CD4-positive, CD25-positive, alpha-beta regulatory T cell (primary cell): ENCODE results near the gene TCN1. TPM values are rescaled to one million over a fixed set of nuclear protein-coding genes. Genes with fewer than 3 reads are reported as not detected.

Source experiments
- ATAC-seq, 2 donors: fragments of 150-1000 bp; cut with Tn5 transposase; one replicate each; pipeline ENCODE4 v1.10.0; 2021; ENCODE audit warnings: low read depth in 2 of 2, moderate number of reproducible peaks in 2 of 2, moderate library complexity in 1 of 2
- DNase-seq, 3 donors: peaks; one replicate each; pipeline versions ENCODE4 v3.0.0 to v3.0.0-alpha.2; 2012 to 2022; ENCODE audit warnings: mixed read lengths in 1 of 3
- H3K27ac ChIP-seq: one replicate; pipeline ENCODE4 v1.7.0; 2013; ENCODE audit warnings: mild to moderate bottlenecking, low read length; ENCODE audit not compliant: insufficient read depth, poor library complexity, severe bottlenecking
- H3K27me3 ChIP-seq: one replicate; pipeline ENCODE4 v1.7.0; 2013; ENCODE audit warnings: low read length; ENCODE audit not compliant: control insufficient read depth, insufficient read depth
- H3K36me3 ChIP-seq: one replicate; pipeline ENCODE4 v1.7.0; 2013; ENCODE audit warnings: mild to moderate bottlenecking, low read length, moderate library complexity; ENCODE audit not compliant: control insufficient read depth, insufficient read depth
- H3K4me1 ChIP-seq: 2 replicates; pipeline ENCODE4 v1.7.0; 2013; ENCODE audit warnings: mild to moderate bottlenecking, low read length; ENCODE audit not compliant: insufficient read depth, control insufficient read depth, poor library complexity, severe bottlenecking
- H3K4me3 ChIP-seq: one replicate; pipeline ENCODE4 v1.7.0; 2013; ENCODE audit warnings: low read depth, mild to moderate bottlenecking, low read length, moderate library complexity
- H3K9me3 ChIP-seq, 2 experiments: 1 replicate in 1 of 2; 2 replicates in 1 of 2; pipeline ENCODE4 v1.7.0; 2013; ENCODE audit warnings: low read length in 2 of 2, mild to moderate bottlenecking in 1 of 2, moderate library complexity in 1 of 2; ENCODE audit not compliant: control insufficient read depth in 2 of 2
- H3K27ac Mint-ChIP-seq, 3 donors: one replicate each; pipeline ENCODE4 v1.8.0; 2020 to 2022; ENCODE audit warnings: mild to moderate bottlenecking in 3 of 3, mixed read lengths in 3 of 3, moderate library complexity in 2 of 3
- H3K27me3 Mint-ChIP-seq: one replicate; pipeline ENCODE4 v1.8.0; 2022; ENCODE audit warnings: mild to moderate bottlenecking, mixed read lengths
- H3K36me3 Mint-ChIP-seq: one replicate; pipeline ENCODE4 v1.8.0; 2020; ENCODE audit warnings: mixed read lengths
- H3K4me1 Mint-ChIP-seq, 4 donors: one replicate each; pipeline ENCODE4 v1.8.0; 2020 to 2022; ENCODE audit warnings: mixed read lengths in 4 of 4, mild to moderate bottlenecking in 1 of 4
- H3K4me3 Mint-ChIP-seq, 4 donors: one replicate each; pipeline ENCODE4 v1.8.0; 2020 to 2022; ENCODE audit warnings: mild to moderate bottlenecking in 4 of 4, mixed read lengths in 4 of 4, moderate library complexity in 3 of 4
- H3K9me3 Mint-ChIP-seq, 7 donors: one replicate each; pipeline ENCODE4 v1.8.0; 2020 to 2022; ENCODE audit warnings: mixed read lengths in 7 of 7, mild to moderate bottlenecking in 3 of 7, moderate library complexity in 2 of 7
- polyA plus RNA-seq, 4 donors: library from polyadenylated mRNA; unstranded; fragments of 300-500 nt; fragmentation: Illumina TruSeq; gene quantifications; one replicate each; pipeline ENCODE4 v1.2.3, GENCODE V29; 2021
- total RNA-seq: library from RNA; stranded (reverse); gene quantifications from one replicate; pipeline ENCODE4 v1.2.3, GENCODE V29; 2022

The TCN1 gene
- total and polyA plus RNA-seq, 5 donors from 2014 or later: 0.31 to 1.0 TPM; not detected in 3

GRCh38 chr11:59875856-59876519 lies 9.7 kb upstream of the TCN1 start:
- Mint-ChIP-seq H3K4me3 (no peak overlapping the region), H3K27me3 (peaks cover 21% of the 10 kb centered on the region), H3K27ac (no peak overlapping the region), H3K36me3 (no peaks in the 10 kb centered on the region), H3K9me3 (peaks cover 0 to 10% (median 2%) of the 10 kb centered on the region in 7 donors), H3K4me1 (no peaks in the 10 kb centered on the region)
- no peak overlapping the region for H3K27ac ChIP-seq
- H3K9me3 ChIP-seq: no peaks in the 10 kb centered on the region
- H3K4me3 ChIP-seq: no peak overlapping the region
- H3K36me3 ChIP-seq: no peaks in the 10 kb centered on the region
- no peaks in the 10 kb centered on the region for H3K4me1 ChIP-seq
- no peak for DNase-seq
- ATAC-seq: no peak
- H3K27me3 ChIP-seq: peaks cover 2% of the 10 kb centered on the region

DNA sequence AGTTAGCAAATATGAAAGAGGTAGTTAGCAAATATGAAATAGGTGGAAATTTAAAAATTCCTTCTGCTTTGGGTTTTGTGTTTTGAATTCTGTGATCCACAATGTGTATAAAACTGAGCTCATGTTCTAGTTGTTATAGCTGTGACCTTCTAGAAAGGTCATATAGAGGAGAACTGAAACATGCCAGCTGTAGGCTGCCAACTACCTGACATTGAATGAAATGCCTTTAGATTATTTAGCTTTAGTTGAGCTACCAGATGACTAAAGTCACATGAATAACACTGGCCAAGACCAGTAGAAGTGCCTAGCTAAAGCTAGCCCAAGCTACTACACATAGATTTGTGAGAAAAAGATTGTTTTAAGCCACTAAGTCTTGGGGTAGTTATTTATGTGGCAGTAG lies 5.8 kb upstream of the TCN1 start:
- ATAC-seq (no peak), DNase-seq (no peak)
- Histone ChIP-seq H3K27me3 (peaks cover 2% of the 10 kb centered on the region), H3K9me3 (peaks cover 0 to 2% of the 10 kb centered on the region in 2 experiments), H3K36me3 (no peaks in the 10 kb centered on the region), H3K27ac (no peak overlapping the region), H3K4me1 (no peaks in the 10 kb centered on the region), H3K4me3 (no peak overlapping the region)
- Mint-ChIP-seq H3K36me3 (no peaks in the 10 kb centered on the region), H3K4me1 (no peaks in the 10 kb centered on the region), H3K27me3 (peaks cover 23% of the 10 kb centered on the region), H3K9me3 (peaks cover 0 to 15% (median 2%) of the 10 kb centered on the region in 7 donors), H3K4me3 (no peak overlapping the region), H3K27ac (no peak overlapping the region)

GRCh38 chr11:59867946-59868345 lies 1.7 kb upstream of the TCN1 start:
- Histone ChIP-seq H3K27ac (no peak overlapping the region), H3K4me3 (no peak overlapping the region), H3K9me3 (peaks cover 0 to 2% of the 10 kb centered on the region in 2 experiments), H3K27me3 (no peaks in the 10 kb centered on the region), H3K36me3 (no peaks in the 10 kb centered on the region), H3K4me1 (no peaks in the 10 kb centered on the region)
- no peak overlapping the region for H3K27ac Mint-ChIP-seq
- no peak overlapping the region for H3K4me3 Mint-ChIP-seq
- ATAC-seq: no peak
- H3K27me3 Mint-ChIP-seq: peaks cover 19% of the 10 kb centered on the region
- H3K9me3 Mint-ChIP-seq: peaks cover 0 to 15% (median 2%) of the 10 kb centered on the region in 7 donors
- no peaks in the 10 kb centered on the region for H3K4me1 Mint-ChIP-seq
- no peak for DNase-seq
- H3K36me3 Mint-ChIP-seq: no peaks in the 10 kb centered on the region

GRCh38 chr11:59866836-59867235 lies 549 bp upstream of the TCN1 start:
- Histone ChIP-seq H3K4me3 (no peak overlapping the region), H3K27ac (no peak overlapping the region), H3K4me1 (no peaks in the 10 kb centered on the region), H3K9me3 (peaks cover 0 to 2% of the 10 kb centered on the region in 2 experiments), H3K27me3 (no peaks in the 10 kb centered on the region), H3K36me3 (no peaks in the 10 kb centered on the region)
- DNase-seq: no peak
- Mint-ChIP-seq H3K4me1 (no peaks in the 10 kb centered on the region), H3K27ac (no peak overlapping the region), H3K36me3 (no peaks in the 10 kb centered on the region), H3K4me3 (no peak overlapping the region), H3K27me3 (peaks cover 16% of the 10 kb centered on the region), H3K9me3 (peaks cover 0 to 11% (median 2%) of the 10 kb centered on the region in 7 donors)
- ATAC-seq: no peak

- H3K4me3 ChIP-seq: no peak overlapping the region
- H3K36me3 Mint-ChIP-seq: no peaks in the 10 kb centered on the region
- peaks cover 0 to 2% (median 0%) of the 10 kb centered on the region in 7 donors for H3K9me3 Mint-ChIP-seq
- no peak overlapping the region for H3K27ac ChIP-seq
- no peaks in the 10 kb centered on the region for H3K27me3 ChIP-seq
- peaks cover 6% of the 10 kb centered on the region for H3K27me3 Mint-ChIP-seq
- H3K4me1 Mint-ChIP-seq: no peaks in the 10 kb centered on the region
- ATAC-seq (no peak), DNase-seq (no peak)
- no peak overlapping the region for H3K27ac Mint-ChIP-seq
- H3K4me3 Mint-ChIP-seq: no peak overlapping the region
- no peaks in the 10 kb centered on the region for H3K36me3 ChIP-seq
- H3K4me1 ChIP-seq: no peaks in the 10 kb centered on the region
- H3K9me3 ChIP-seq: no peaks in the 10 kb centered on the region
Observed at GRCh38 chr11:59865031-59865430, 1.3 kb downstream of the TCN1 start.

DNA sequence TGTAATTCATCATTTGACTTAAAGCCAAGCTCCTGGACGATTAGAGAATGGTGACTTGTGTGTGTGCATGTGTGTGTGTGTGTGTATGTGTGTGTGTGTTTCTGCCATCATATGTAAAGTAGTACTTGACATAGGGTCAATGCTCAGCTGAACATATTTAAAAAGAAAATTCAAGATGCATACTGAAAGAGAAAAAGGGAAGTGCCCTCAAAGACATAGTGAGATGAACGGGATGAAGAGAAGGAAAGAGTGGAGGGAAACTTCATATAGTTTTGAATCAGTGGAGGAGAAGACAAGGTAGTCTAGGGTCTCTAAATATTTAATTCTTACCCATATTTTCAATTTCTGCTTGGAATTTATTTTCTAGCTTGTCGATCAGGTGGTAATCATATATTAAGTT lies 4.0 kb downstream of the TCN1 start:
- H3K27ac ChIP-seq: no peak overlapping the region
- H3K4me1 ChIP-seq: peaks cover 5% of the 10 kb centered on the region
- DNase-seq (no peak), ATAC-seq (no peak)
- Mint-ChIP-seq H3K27me3 (peaks cover 4% of the 10 kb centered on the region), H3K9me3 (peaks cover 0 to 5% (median 1%) of the 10 kb centered on the region in 7 donors), H3K4me3 (no peak overlapping the region), H3K36me3 (no peaks in the 10 kb centered on the region), H3K4me1 (peaks cover 4 to 14% (median 8%) of the 10 kb centered on the region in 4 donors), H3K27ac (no peak overlapping the region)
- H3K36me3 ChIP-seq: no peaks in the 10 kb centered on the region
- no peaks in the 10 kb centered on the region for H3K27me3 ChIP-seq
- H3K4me3 ChIP-seq: no peak overlapping the region
- H3K9me3 ChIP-seq: no peaks in the 10 kb centered on the region

DNA sequence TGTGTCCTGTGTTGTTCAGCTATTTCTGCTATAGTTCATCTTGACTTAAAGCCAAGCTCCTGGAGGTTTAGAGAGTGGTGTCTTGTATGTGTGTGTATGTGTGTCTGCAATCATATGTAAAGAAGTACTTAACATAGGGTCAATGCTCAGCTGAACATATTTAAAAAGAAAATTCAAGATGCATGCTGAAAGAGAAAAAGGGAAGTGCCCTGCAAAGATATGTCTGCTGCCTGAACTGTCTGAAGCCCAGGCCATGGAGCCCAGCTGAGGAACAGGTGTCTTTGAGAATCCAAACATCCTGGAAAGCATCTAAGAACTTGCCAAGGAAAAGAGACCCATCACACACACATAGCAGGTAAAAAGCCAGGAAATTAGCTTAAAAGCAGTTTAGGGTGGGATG lies 6.6 kb downstream of the TCN1 start:
- no peak for ATAC-seq
- Histone ChIP-seq H3K4me3 (no peak overlapping the region), H3K9me3 (no peaks in the 10 kb centered on the region), H3K27me3 (no peaks in the 10 kb centered on the region), H3K27ac (no peak overlapping the region), H3K4me1 (peaks cover 5% of the 10 kb centered on the region), H3K36me3 (no peaks in the 10 kb centered on the region)
- Mint-ChIP-seq H3K4me1 (peaks cover 4 to 16% (median 8%) of the 10 kb centered on the region in 4 donors), H3K36me3 (no peaks in the 10 kb centered on the region), H3K4me3 (no peak overlapping the region), H3K27ac (no peak overlapping the region), H3K9me3 (peaks cover 0 to 5% (median 1%) of the 10 kb centered on the region in 7 donors), H3K27me3 (peaks cover 4% of the 10 kb centered on the region)
- no peak for DNase-seq
